HFFc6 (cell line): ENCODE data around the gene AXIN1. TPM values are rescaled to one million over a fixed set of nuclear protein-coding genes. Genes with fewer than 3 reads are reported as not detected.

Experiments used
- DNase-seq: peaks from one replicate; pipeline ENCODE4 v3.0.0-alpha.2; 2018
- H3K27ac Mint-ChIP-seq: 2 replicates; pipeline ENCODE4 v1.8.0; 2020; ENCODE audit warnings: mild to moderate bottlenecking, mixed read lengths
- H3K27me3 Mint-ChIP-seq: 2 replicates; pipeline ENCODE4 v1.8.0; 2021; ENCODE audit warnings: mild to moderate bottlenecking, moderate library complexity, mixed read lengths; ENCODE audit not compliant: insufficient read depth
- H3K36me3 Mint-ChIP-seq: 2 replicates; pipeline ENCODE4 v1.8.0; 2021; ENCODE audit warnings: low read depth, mixed read lengths
- H3K4me1 Mint-ChIP-seq: 2 replicates; pipeline ENCODE4 v1.8.0; 2020; ENCODE audit warnings: low read depth, mixed read lengths
- H3K4me3 Mint-ChIP-seq: 2 replicates; pipeline ENCODE4 v1.8.0; 2020; ENCODE audit warnings: mild to moderate bottlenecking, moderate library complexity, mixed read lengths
- H3K9me3 Mint-ChIP-seq: 2 replicates; pipeline ENCODE4 v1.8.0; 2020; ENCODE audit warnings: mild to moderate bottlenecking, mixed read lengths
- total RNA-seq, 6 experiments: library from RNA; stranded (reverse); fragmentation: NEBNext Ultra II Directional; extraction: Animal tissue kit (Norgen Biotek cat#: 25700); gene quantifications; 2 replicates in 1 of 6; 3 replicates in 5 of 6; pipeline ENCODE4 v1.2.3, GENCODE V29; 2021
- TF ChIP-seq, protein P1 (sequence below): fragments of 200-600 bp; sonication (generic); IDR thresholded peaks from 2 replicates; pipeline ENCODE4 v1.5.0; 2021; ENCODE audit warnings: antibody characterized with exemption, mild to moderate bottlenecking

Gene AXIN1
- total RNA-seq, 6 experiments from 2014 or later, result 13.6 to 16.7 (median 14.7) TPM

GRCh38 chr16:354971-355461 is 2.5 kb upstream of the AXIN1 start:
- no peak for DNase-seq
- Mint-ChIP-seq H3K27me3 (no peaks in the 10 kb centered on the region), H3K4me3 (no peak overlapping the region), H3K4me1 (peaks cover 12% of the 10 kb centered on the region), H3K27ac (no peak overlapping the region), H3K36me3 (peaks cover 7% of the 10 kb centered on the region; the same call in 1 of the 2 replicates), H3K9me3 (no peaks in the 10 kb centered on the region)
- TF ChIP-seq, protein P1, sequence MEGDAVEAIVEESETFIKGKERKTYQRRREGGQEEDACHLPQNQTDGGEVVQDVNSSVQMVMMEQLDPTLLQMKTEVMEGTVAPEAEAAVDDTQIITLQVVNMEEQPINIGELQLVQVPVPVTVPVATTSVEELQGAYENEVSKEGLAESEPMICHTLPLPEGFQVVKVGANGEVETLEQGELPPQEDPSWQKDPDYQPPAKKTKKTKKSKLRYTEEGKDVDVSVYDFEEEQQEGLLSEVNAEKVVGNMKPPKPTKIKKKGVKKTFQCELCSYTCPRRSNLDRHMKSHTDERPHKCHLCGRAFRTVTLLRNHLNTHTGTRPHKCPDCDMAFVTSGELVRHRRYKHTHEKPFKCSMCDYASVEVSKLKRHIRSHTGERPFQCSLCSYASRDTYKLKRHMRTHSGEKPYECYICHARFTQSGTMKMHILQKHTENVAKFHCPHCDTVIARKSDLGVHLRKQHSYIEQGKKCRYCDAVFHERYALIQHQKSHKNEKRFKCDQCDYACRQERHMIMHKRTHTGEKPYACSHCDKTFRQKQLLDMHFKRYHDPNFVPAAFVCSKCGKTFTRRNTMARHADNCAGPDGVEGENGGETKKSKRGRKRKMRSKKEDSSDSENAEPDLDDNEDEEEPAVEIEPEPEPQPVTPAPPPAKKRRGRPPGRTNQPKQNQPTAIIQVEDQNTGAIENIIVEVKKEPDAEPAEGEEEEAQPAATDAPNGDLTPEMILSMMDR, result no peak

GRCh38 chr16:354291-354881 is 1.9 kb upstream of the AXIN1 start:
- no peak for DNase-seq
- TF ChIP-seq, protein P1, result no peak
- Mint-ChIP-seq H3K4me3 (peak overlapping the region; percentile 33), H3K36me3 (peaks cover 9% of the 10 kb centered on the region; the same call in 1 of the 2 replicates), H3K27ac (no peak overlapping the region), H3K27me3 (no peaks in the 10 kb centered on the region), H3K9me3 (no peaks in the 10 kb centered on the region), H3K4me1 (peaks cover 17% of the 10 kb centered on the region)

- Mint-ChIP-seq H3K4me1 (peaks cover 20% of the 10 kb centered on the region), H3K4me3 (peak overlapping the region; percentile 33), H3K27ac (no peak overlapping the region), H3K9me3 (no peaks in the 10 kb centered on the region), H3K36me3 (peaks cover 9% of the 10 kb centered on the region; the same call in 1 of the 2 replicates), H3K27me3 (no peaks in the 10 kb centered on the region)
- TF ChIP-seq, protein P1, result no peak
- DNase-seq, result no peak
Measured at GRCh38 chr16:353404-354290, 1.1 kb upstream of the AXIN1 start.

- TF ChIP-seq, protein P1, result no peak; the same call in 1 of the 2 replicates
- Mint-ChIP-seq H3K27me3 (no peaks in the 10 kb centered on the region), H3K36me3 (peaks cover 9% of the 10 kb centered on the region; the same call in 1 of the 2 replicates), H3K9me3 (no peaks in the 10 kb centered on the region), H3K27ac (peak overlapping the region; percentile 80), H3K4me3 (peak overlapping the region; percentile 87), H3K4me1 (peaks cover 28% of the 10 kb centered on the region)
- DNase-seq, result no peak
Measured at GRCh38 chr16:351804-352520, 561 bp downstream of the AXIN1 start.

GRCh38 chr16:350203-350602 is 2.3 kb downstream of the AXIN1 start:
- Mint-ChIP-seq H3K27ac (no peak overlapping the region), H3K4me3 (no peak overlapping the region), H3K4me1 (peaks cover 44% of the 10 kb centered on the region), H3K9me3 (no peaks in the 10 kb centered on the region), H3K36me3 (peaks cover 23% of the 10 kb centered on the region), H3K27me3 (no peaks in the 10 kb centered on the region)
- no peak for DNase-seq
- TF ChIP-seq, protein P1, result no peak
